ENCODE measurements around the gene SNRPA1.

DNA sequence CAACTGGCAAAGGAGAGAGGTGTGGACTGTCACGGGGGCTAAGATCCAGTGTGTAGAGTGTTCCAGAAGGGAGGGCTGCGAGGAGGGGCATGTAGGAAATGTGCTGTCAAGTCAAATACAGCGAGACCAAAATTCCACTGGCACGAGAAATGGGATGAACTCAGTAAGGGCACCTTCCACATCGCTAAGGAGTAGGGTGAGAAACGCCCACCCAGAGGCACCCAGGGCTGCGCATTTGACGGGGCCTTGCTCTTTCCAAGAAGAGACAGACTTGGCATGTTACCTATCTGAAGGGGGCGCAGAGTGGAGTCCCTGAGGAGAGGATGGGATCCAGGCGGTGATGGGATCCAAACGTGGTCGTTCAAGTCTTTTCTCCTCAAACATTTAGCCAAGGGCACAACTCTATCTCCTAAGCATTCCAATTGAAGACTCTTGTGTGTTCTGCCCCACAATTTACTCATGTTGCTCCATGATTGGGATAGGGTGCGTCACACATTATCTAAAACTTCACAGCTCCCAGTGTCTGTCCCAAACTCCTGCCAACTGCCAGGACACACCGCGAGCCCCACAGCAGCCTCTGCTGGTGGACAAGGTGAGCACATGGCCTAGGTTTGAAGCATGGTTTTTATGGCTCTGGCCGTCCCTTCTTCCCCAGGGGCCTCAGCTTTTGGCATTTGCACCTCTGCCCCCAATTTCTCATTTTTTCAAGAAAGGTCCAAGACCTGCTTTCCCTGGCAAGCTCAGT, 25.4 kb downstream of the SNRPA1 start:
- TF ChIP-seq CTCF (conservative IDR thresholded peaks at IDR 0.05 in 1 of 2, IDR thresholded peaks at IDR 0.05 in 1 of 2; ENCODE audit: extremely low read depth in 1 of 2, insufficient read depth in 1 of 2, low read depth in 1 of 2, low read length in 2 of 2) (peak; percentile 41 to 47), EZH2 (IDR thresholded peaks at IDR 0.05; ENCODE audit: borderline replicate concordance, low read length) (no peak)

All from mammary epithelial cell (primary cell).